Chondrocyte (in vitro differentiated cells): ENCODE measurements around the gene RBM33. TPM values are rescaled to one million over a fixed set of nuclear protein-coding genes. Genes with fewer than 3 reads are reported as not detected.

Experiments
- DNase-seq: peaks from one replicate; pipeline ENCODE4 v3.0.0; 2021; ENCODE audit warnings: mixed read lengths, low spot score
- H3K27ac Mint-ChIP-seq: one replicate; pipeline ENCODE4 v1.8.0; 2021; ENCODE audit warnings: mild to moderate bottlenecking, moderate library complexity, mixed read lengths; ENCODE audit not compliant: unreplicated experiment
- H3K27me3 Mint-ChIP-seq: 2 replicates; pipeline ENCODE4 v1.8.0; 2021; ENCODE audit warnings: low read depth, mixed read lengths
- H3K36me3 Mint-ChIP-seq: 2 replicates; pipeline ENCODE4 v1.8.0; 2021; ENCODE audit warnings: low read depth, mixed read lengths
- H3K4me1 Mint-ChIP-seq: 2 replicates; pipeline ENCODE4 v1.8.0; 2021; ENCODE audit warnings: low read depth, mild to moderate bottlenecking, mixed read lengths
- H3K4me3 Mint-ChIP-seq: one replicate; pipeline ENCODE4 v1.8.0; 2021; ENCODE audit warnings: mild to moderate bottlenecking, moderate library complexity, mixed read lengths; ENCODE audit not compliant: unreplicated experiment
- H3K9me3 Mint-ChIP-seq: 2 replicates; pipeline ENCODE4 v1.8.0; 2021; ENCODE audit warnings: low read depth, mixed read lengths
- CTCF ChIP-seq: fragments of 200-600 bp; sonication (generic); IDR thresholded peaks from 2 replicates; pipeline ENCODE4 v1.5.0; 2021; ENCODE audit warnings: antibody characterized with exemption, mild to moderate bottlenecking, moderate library complexity
- total RNA-seq: library from RNA; stranded (reverse); gene quantifications from 3 replicates; pipeline ENCODE4 v1.2.1, GENCODE V29; 2021

The RBM33 gene
- total RNA-seq, 1 donor from 2014 or later = 43.8 TPM

- H3K27ac Mint-ChIP-seq = no peak overlapping the region
- H3K4me3 Mint-ChIP-seq = no peak overlapping the region
- H3K9me3 Mint-ChIP-seq = no peaks in the 10 kb centered on the region
- H3K36me3 Mint-ChIP-seq = no peaks in the 10 kb centered on the region
- peaks cover 66% of the 10 kb centered on the region for H3K27me3 Mint-ChIP-seq
- TF ChIP-seq CTCF = no peak
- peaks cover 5% of the 10 kb centered on the region for H3K4me1 Mint-ChIP-seq
- no peak for DNase-seq
Measured at GRCh38 chr7:155818820-155819168, 174.3 kb downstream of the RBM33 start.

- Mint-ChIP-seq H3K27me3 (peaks cover 66% of the 10 kb centered on the region), H3K36me3 (no peaks in the 10 kb centered on the region), H3K4me1 (peaks cover 5% of the 10 kb centered on the region), H3K9me3 (no peaks in the 10 kb centered on the region), H3K4me3 (no peak overlapping the region), H3K27ac (no peak overlapping the region)
- DNase-seq = no peak
- no peak for TF ChIP-seq CTCF
Measured at GRCh38 chr7:155819186-155819585, 174.7 kb downstream of the RBM33 start.

GRCh38 chr7:155820246-155820645 is 175.8 kb downstream of the RBM33 start:
- Mint-ChIP-seq H3K27ac (no peak overlapping the region), H3K27me3 (peaks cover 74% of the 10 kb centered on the region), H3K4me1 (peaks cover 4% of the 10 kb centered on the region), H3K36me3 (no peaks in the 10 kb centered on the region), H3K4me3 (no peak overlapping the region), H3K9me3 (no peaks in the 10 kb centered on the region)
- no peak for TF ChIP-seq CTCF
- DNase-seq = no peak

- Mint-ChIP-seq H3K9me3 (no peaks in the 10 kb centered on the region), H3K27me3 (peaks cover 71% of the 10 kb centered on the region), H3K4me3 (no peak overlapping the region), H3K27ac (no peak overlapping the region), H3K36me3 (no peaks in the 10 kb centered on the region), H3K4me1 (no peaks in the 10 kb centered on the region)
- DNase-seq = no peak
- no peak for TF ChIP-seq CTCF
Measured at GRCh38 chr7:155820788-155821187, 176.3 kb downstream of the RBM33 start.

- H3K36me3 Mint-ChIP-seq = no peaks in the 10 kb centered on the region
- no peak for TF ChIP-seq CTCF
- peaks cover 73% of the 10 kb centered on the region for H3K27me3 Mint-ChIP-seq
- H3K4me3 Mint-ChIP-seq = no peak overlapping the region
- no peak overlapping the region for H3K27ac Mint-ChIP-seq
- DNase-seq = no peak
- H3K4me1 Mint-ChIP-seq = no peaks in the 10 kb centered on the region
- H3K9me3 Mint-ChIP-seq = no peaks in the 10 kb centered on the region
Measured at GRCh38 chr7:155821851-155822250, 177.4 kb downstream of the RBM33 start.
